Central memory CD4-positive, alpha-beta T cell (primary cell): ENCODE data around the gene PIANP.

Experiments used
- DNase-seq: peaks from one replicate; pipeline ENCODE4 v3.0.0; 2022

PIANP gene

GRCh38 chr12:6664902-6665301, 35.7 kb downstream of the PIANP start:
- DNase-seq: no peak

GRCh38 chr12:6662906-6663742, 37.5 kb downstream of the PIANP start, which contains the start of gene ING4:
Gene ING4, minus strand, starts transcription at chr12:6663119. Its CDS starts 18 bp downstream, at chr12:6663101.
- peak; percentile 99 for DNase-seq

DNA sequence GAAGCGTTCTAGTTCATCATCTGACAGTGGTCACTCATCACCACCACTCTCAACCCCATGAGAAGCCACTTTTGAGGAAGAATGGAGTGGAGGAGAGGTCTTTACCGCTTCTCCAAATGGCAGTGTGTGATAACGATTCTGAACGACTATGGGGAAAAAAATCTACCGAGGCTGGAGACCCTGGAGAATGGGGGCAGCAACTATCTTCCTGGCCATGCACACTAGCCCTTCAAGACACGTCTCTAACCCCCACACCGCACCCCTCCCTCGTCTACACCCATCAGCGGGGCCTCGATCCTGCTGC, 38.1 kb downstream of the PIANP start:
- DNase-seq: no peak

DNA sequence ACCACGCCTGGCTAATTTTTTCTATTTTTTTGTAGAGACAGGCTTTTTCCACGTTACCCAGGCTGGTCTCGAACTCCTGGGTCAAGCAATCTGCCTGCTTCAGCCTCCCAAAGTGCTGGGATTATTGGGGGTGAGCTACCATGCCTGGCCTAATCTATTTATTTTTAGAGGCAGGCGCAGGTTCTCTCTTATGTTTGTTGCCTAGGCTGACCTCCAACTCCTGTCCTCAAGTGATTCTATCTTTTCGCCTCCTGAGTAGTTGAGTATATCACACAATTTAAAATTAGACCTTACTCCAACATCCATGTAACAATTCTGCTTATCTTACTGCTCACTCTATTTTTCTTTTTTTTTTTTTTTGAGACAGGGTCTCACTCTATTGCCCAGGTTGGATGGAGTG, 46.6 kb downstream of the PIANP start:
- no peak for DNase-seq

GRCh38 chr12:6653342-6653741, 47.3 kb downstream of the PIANP start:
- no peak for DNase-seq

- no peak for DNase-seq
Observed at GRCh38 chr12:6652391-6652790, 48.2 kb downstream of the PIANP start.

DNA sequence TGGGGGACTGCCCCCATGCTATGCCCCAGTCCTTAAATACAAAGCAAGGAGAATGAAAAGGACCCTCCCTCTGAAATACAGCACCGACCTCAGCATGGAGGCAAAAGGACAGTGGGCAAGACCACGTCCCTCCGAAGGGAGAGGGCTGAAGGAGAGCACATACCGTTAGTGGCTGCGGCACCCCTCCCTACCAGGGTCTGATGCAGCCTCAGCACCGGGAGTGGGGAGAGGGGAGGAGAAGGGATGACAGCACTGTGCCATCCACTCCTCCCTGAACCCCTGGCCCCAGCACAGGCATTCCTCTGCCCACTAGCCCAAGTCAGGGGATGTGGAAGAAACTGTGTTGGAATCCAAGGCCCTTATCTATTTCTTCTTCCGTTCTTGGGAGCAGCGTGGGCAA, 49.8 kb downstream of the PIANP start:
- DNase-seq: no peak

DNA sequence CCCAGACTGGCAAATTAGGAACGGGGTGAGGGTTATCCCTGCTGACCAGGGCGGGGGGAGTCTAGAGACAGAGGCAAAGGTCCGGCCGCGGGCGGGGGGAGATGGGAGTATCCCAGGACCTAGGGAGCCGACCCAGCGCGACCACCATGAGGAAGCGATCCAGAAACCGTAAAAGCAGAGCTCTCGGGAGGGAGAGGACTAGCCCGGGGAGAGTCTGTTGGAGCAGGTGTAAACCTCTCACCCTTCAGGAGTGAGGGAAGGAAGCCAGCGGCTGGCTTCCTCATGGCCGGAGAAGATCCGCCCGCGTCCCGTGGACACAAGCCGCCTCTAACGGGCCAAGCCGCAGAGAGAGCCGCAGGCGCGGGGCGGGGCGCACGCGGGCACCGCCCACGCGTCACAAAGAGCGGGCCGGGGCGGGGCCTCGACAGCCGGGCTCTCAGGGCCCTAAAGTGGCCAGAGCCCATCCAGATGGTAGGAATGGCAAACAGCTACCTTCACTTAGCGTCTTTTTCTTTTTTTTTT, 53.5 kb downstream of the PIANP start, which contains the start of gene ACRBP:
ACRBP (minus strand) TSS at position 350 of the 522 bp plus-strand sequence; CDS start at position 284, 66 bp downstream.
- DNase-seq: no peak

DNA sequence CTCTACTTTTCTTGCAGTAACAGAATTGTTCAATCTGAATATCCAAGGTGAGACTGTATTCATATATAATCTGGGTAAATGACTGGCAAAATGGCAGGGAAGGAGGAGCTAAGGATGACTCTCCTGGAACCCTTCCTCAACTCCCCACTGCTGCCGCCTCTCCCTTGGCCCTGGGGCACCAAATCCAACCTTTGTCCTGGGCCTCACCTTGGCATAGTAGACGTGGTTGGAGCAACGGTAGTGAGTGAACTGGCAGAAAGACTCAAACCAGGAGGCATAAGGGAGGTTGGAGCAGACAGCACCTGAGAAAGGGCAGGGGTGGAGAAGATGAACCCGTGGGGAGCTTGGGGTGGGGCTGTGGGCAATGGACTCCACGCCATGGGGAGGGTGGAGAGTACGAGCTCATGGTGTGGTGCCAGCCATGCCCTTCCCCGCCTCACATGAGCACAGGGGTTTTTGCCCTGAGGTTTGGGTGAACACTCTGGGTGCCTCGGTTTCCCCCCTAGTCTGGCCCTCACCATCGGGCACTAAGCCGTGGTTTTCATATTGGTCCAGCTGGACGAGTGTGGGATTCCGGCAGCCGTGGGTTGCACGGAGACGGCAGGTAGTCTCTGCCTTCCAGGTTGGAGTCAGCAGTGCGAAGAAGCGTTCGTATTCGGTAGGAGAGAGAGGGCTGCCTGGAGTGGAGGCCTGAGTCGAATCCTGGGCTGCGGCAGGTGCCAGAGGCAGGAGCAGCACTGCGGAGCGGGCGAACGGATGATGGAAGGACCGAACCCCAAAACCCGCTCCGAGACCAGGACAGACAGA, 54.1 kb downstream of the PIANP start:
- no peak for DNase-seq

DNA sequence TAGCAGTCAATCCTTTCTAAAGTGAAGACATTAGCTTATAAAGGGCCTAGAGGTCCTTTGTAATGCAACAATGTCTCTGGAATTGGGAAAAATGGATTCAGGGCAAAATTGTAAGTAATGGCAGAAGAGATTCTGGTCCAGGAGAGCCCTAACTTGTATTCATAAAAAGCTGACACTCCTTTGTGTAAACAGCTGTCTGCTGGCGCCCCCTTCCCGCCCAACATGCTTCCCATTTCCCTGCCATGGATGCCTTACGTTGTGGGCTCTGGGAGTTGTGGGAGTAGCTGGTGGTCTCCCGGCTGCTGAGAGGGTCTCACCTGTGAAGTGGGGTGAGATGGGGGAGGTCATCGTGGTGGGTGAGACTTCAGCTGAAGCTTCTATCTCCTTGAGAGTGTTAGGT, 55.7 kb downstream of the PIANP start:
- DNase-seq: no peak

DNA sequence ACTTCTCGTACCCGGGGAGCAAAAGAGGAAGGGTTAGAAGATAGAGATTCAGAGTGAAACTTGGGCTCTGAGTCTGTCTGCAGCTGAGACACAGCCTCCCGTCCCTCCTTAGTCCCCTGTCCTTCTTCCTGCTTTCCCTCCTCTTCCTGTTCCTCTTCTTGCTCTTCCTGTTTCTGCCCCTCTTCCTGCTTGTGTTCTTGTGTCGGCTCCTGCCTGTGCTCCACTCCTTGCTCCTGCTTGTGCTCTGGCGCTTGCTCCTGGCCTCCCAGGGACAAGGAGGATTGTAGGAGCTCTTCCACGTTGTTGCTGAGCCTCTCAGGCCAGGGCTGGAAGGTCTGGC, 56.4 kb downstream of the PIANP start:
- DNase-seq: no peak
